HG02798 (cell line): Measurements from ENCODE around the gene LRRC8D.
"Not testable (repeated sequence)": the region's sequence is repeated elsewhere in the genome, so short reads cannot be mapped to it uniquely, and the experiment has no call there.

ENCODE experiments used
- ATAC-seq: cut with Tn5 transposase; IDR thresholded peaks from one replicate; pipeline ENCODE4 v1.9.1; 2021; ENCODE audit warnings: mild to moderate bottlenecking; ENCODE audit not compliant: unreplicated experiment, poor library complexity

Gene LRRC8D

DNA sequence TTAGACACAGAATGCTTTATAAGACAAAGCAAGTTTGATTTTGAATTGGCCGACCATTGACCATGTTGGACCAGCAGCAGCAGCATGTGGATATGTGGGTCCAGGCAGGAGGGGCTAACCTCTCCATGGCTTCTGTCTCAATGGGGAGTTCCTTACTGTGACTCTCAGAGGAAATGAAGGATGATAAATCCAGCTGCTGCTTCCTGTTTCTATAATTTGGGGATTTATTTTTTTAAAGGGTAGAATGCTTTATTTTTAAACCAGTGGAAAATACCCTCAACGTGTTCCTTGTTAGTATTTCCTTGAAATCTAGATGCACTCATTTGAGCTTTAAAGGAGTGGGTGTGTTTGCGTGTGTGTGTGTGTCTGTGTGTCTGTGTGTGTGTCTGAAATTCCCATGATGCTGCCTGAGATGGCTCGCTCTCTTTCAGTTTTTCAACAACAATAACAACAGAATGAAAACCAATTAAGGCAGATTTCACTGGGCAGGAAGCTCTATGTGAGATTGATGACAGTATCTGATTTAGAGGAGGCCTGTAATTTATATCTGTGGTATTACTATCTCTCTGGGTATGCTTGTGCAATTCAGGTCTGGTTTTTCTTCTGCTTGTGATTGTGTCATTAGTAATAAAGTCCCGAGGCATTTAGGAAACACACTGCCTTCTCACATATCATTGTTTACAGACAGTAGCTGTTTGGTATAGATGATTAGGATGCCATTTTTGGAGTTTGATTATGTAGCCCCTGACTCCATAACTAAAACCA, 88.0 kb downstream of the LRRC8D start:
- ATAC-seq: no peak

GRCh38 chr1:89910268-89910667, 89.4 kb downstream of the LRRC8D start:
- no peak for ATAC-seq

- ATAC-seq: no peak
These were observed 89.9 kb downstream of the LRRC8D start for GRCh38 chr1:89910780-89911179.

GRCh38 chr1:89911191-89911991, 90.6 kb downstream of the LRRC8D start:
- ATAC-seq: no peak

DNA sequence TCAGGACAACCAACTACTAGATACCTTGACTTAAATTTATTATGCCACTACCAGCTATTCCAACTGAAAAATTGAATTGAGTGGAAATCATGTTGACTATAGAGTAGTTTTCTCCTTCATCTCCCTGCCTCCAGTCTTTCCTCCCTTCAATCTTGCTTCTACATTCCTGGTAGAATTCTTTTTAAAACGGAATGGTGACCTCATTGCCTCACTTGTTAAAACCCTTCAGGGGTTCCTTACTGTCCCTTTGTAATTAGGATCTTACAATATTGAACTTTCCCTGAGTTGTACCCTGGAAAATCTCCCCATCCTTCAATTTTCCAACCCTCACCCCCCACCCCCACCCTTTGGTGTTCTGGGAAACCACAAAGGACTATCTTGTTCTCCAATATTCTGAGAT, 91.2 kb downstream of the LRRC8D start:
- ATAC-seq: no peak

- no peak for ATAC-seq
These were observed 92.7 kb downstream of the LRRC8D start for GRCh38 chr1:89913353-89914095.

DNA sequence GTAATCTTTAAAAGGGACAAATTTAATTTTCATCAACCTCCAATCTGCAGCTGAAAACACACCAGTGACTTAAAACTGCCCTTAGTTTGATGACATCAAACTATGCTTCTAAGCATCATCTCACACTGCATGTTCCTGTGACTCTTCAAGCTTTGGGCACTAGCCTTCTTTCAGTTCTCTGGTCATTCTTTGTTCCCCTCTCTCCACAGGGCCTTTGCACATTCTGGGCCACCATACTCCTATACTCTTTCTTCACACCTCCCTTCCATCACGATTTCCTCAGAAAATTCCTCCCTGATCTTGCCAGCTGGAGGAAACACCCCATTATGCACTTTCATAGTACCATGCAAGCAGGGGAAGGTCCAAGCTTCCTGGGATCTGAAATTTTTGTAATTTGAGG, 96.5 kb downstream of the LRRC8D start:
- no peak for ATAC-seq

GRCh38 chr1:89918127-89918793, 97.4 kb downstream of the LRRC8D start:
- no peak for ATAC-seq

GRCh38 chr1:89918794-89919155, 97.9 kb downstream of the LRRC8D start:
- ATAC-seq: no peak

GRCh38 chr1:89919174-89919573, 98.3 kb downstream of the LRRC8D start:
- no peak for ATAC-seq

DNA sequence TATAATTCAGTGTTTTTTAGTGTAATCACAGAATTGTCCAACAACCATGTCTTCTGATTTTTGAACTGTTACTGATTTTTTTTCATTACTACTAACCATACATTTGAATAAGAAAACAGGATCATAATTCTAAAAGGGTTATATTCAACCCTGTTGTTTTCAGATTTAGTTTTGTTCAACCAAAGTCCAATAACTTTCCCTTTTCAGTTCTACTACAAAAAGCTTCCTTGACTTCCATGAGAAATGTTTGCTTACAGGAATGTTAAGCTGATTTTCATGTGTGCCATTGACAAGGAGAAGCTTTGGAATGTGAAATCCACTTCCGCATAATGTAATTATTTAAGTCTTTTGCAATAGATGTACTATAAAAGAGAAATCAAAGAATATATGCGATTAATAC, 102.1 kb downstream of the LRRC8D start:
- no peak for ATAC-seq

- ATAC-seq: no peak
These were observed 102.7 kb downstream of the LRRC8D start for GRCh38 chr1:89923517-89923916.

DNA sequence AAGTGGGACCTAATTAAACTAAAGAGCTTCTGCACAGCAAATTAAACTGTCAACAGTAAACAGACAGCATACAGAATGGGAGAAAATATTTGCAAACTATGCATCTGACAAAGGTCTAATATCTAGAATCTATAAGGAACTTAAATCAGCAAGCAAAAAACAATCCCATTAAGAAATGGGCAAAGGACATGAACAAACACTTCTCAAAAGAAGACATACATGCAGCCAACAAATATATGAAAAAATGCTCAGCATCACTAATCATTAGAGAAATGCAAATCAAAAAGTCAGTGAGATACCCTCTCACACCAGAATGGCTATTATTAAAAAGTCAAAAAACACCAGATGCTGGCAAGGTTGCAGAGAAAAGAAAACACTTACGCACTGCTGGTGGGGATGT, 103.2 kb downstream of the LRRC8D start:
- ATAC-seq: not testable (repeated sequence)

DNA sequence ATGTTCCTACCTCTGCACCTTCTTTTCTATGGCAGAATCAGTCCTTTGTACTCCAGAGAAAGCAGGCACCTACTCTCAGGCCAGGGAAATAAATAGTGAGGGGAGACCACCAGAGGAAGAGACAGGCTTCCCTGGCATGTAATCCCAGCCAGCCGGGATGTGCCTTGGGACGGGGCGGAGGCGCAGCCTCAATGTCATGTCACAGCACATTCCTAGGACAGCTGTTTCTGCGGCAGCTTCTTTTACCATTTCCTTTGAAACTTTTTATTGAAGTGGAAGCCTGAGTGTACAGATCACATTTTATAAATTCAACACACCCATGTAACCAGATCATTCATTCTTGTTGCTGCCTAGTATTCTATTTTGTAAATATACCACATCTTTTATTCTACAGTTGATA, 106.2 kb downstream of the LRRC8D start:
- no peak for ATAC-seq

- no peak for ATAC-seq
These were observed 106.6 kb downstream of the LRRC8D start for GRCh38 chr1:89927478-89927877.

DNA sequence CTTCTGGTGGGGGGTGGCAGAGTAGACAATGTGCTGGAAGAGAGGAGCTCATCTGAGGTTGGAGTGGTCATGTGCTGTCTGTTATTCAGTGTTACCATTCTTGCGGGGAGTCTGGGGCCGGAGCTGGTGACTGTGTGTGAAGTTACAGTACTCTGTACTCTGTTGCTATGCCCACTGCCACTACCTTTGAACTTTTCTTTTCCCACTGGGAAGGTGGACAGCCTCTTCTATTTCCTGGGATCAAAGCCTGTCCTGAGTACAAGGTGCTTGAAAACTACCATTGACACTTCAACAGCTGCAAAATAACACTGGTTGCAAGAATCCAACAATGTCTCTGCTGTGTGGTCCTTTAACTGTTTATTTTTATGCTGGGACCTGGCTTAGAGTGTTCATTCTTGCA, 107.7 kb downstream of the LRRC8D start:
- ATAC-seq: no peak

- ATAC-seq: no peak
These were observed 108.7 kb downstream of the LRRC8D start for GRCh38 chr1:89929467-89930063.

GRCh38 chr1:89930579-89930978, 109.7 kb downstream of the LRRC8D start:
- no peak for ATAC-seq

DNA sequence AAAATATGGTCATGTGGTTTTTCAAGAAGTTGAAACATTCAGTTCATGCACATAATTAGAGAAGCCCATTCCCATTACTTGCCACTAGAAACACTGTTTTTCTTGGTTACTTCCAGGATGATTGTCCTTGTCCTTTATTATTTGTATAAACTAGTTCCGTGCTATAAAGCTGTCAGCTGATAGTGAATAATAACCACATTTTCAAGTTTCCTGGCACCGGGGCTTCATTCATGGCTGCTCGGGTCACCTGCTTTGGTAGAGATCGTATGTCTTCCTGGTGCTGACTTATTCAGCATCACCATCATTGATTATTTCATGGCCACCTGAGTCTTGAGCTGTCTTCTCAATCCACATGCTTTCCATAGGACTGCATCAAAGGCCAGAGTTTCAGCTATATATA, 111.1 kb downstream of the LRRC8D start:
- no peak for ATAC-seq
